Chondrocyte (in vitro differentiated cells): ENCODE data around the gene BCAN. TPM values are rescaled to one million over a fixed set of nuclear protein-coding genes. Genes with fewer than 3 reads are reported as not detected.
A peak's percentile ranks its signal among the peaks of the same experiment; 100 is the strongest.

Source experiments
- DNase-seq: peaks from one replicate; pipeline ENCODE4 v3.0.0; 2021; ENCODE audit warnings: mixed read lengths, low spot score
- H3K27ac Mint-ChIP-seq: one replicate; pipeline ENCODE4 v1.8.0; 2021; ENCODE audit warnings: mild to moderate bottlenecking, moderate library complexity, mixed read lengths; ENCODE audit not compliant: unreplicated experiment
- H3K27me3 Mint-ChIP-seq: 2 replicates; pipeline ENCODE4 v1.8.0; 2021; ENCODE audit warnings: low read depth, mixed read lengths
- H3K36me3 Mint-ChIP-seq: 2 replicates; pipeline ENCODE4 v1.8.0; 2021; ENCODE audit warnings: low read depth, mixed read lengths
- H3K4me1 Mint-ChIP-seq: 2 replicates; pipeline ENCODE4 v1.8.0; 2021; ENCODE audit warnings: low read depth, mild to moderate bottlenecking, mixed read lengths
- H3K4me3 Mint-ChIP-seq: one replicate; pipeline ENCODE4 v1.8.0; 2021; ENCODE audit warnings: mild to moderate bottlenecking, moderate library complexity, mixed read lengths; ENCODE audit not compliant: unreplicated experiment
- H3K9me3 Mint-ChIP-seq: 2 replicates; pipeline ENCODE4 v1.8.0; 2021; ENCODE audit warnings: low read depth, mixed read lengths
- CTCF ChIP-seq: fragments of 200-600 bp; sonication (generic); IDR thresholded peaks from 2 replicates; pipeline ENCODE4 v1.5.0; 2021; ENCODE audit warnings: antibody characterized with exemption, mild to moderate bottlenecking, moderate library complexity
- total RNA-seq: library from RNA; stranded (reverse); gene quantifications from 3 replicates; pipeline ENCODE4 v1.2.1, GENCODE V29; 2021

Gene BCAN
- total RNA-seq, 1 donor from 2014 or later, result not detected

GRCh38 chr1:156692925-156693847 lies 51.3 kb downstream of the BCAN start:
- H3K36me3 Mint-ChIP-seq, result no peaks in the 10 kb centered on the region
- H3K4me1 Mint-ChIP-seq, result peaks cover 54% of the 10 kb centered on the region
- no peak for DNase-seq
- no peak for TF ChIP-seq CTCF
- no peaks in the 10 kb centered on the region for H3K9me3 Mint-ChIP-seq
- peak overlapping the region; percentile 42 for H3K27ac Mint-ChIP-seq
- H3K27me3 Mint-ChIP-seq, result peaks cover 1% of the 10 kb centered on the region
- H3K4me3 Mint-ChIP-seq, result no peak overlapping the region

GRCh38 chr1:156693848-156694689 lies 52.2 kb downstream of the BCAN start:
- H3K36me3 Mint-ChIP-seq, result peaks cover 5% of the 10 kb centered on the region

DNA sequence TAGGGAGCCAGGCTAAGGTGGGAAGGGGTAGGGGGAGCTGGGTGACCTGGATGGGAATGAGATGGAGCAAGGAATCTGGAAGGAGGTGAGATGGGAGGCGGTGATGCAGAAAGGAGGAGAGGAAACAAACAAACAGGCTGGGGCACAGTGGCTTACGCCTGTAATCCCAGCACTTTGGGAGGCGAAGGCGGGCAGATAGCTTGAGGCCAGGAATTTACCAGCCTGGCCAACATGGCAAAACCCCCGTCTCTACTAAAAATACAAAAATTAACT lies 52.7 kb downstream of the BCAN start:
- no peak overlapping the region for H3K4me3 Mint-ChIP-seq
- TF ChIP-seq CTCF, result no peak
- DNase-seq, result no peak
- H3K27ac Mint-ChIP-seq, result no peak overlapping the region
- H3K4me1 Mint-ChIP-seq, result peaks cover 46% of the 10 kb centered on the region
- H3K36me3 Mint-ChIP-seq, result peaks cover 7% of the 10 kb centered on the region
- no peaks in the 10 kb centered on the region for H3K9me3 Mint-ChIP-seq
- H3K27me3 Mint-ChIP-seq, result peaks cover 1% of the 10 kb centered on the region

More at GRCh38 chr1:156693848-156694689, 52.2 kb downstream of the BCAN start:
- Mint-ChIP-seq H3K9me3 (no peaks in the 10 kb centered on the region), H3K27me3 (peaks cover 1% of the 10 kb centered on the region), H3K4me3 (no peak overlapping the region), H3K4me1 (peaks cover 52% of the 10 kb centered on the region), H3K27ac (peak overlapping the region; percentile 27)
- TF ChIP-seq CTCF, result no peak
- no peak for DNase-seq

DNA sequence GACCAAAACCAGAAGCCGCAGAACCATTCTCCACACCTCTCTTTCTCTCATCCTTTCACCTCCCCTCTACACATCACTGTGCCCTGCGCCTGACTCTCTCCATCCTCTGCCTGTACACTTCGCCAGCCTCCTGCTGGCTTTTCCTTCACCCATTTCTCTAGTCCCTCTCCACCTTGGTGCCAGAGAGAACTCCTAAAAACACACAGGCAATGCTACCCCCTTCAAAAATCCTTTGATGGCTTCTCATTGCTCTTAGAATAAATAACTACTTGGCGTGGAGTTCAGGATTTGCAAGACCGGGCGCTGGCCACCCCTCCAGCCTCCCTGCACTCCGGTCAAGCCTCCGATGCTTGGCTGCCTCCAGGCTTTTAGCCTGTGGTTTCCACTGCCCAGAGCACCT lies 54.8 kb downstream of the BCAN start:
- Mint-ChIP-seq H3K9me3 (no peaks in the 10 kb centered on the region), H3K27ac (no peak overlapping the region), H3K36me3 (peaks cover 14% of the 10 kb centered on the region)

More for the DNA sequence above, 54.8 kb downstream of the BCAN start:
- Mint-ChIP-seq H3K4me1 (peaks cover 30% of the 10 kb centered on the region), H3K27me3 (peaks cover 1% of the 10 kb centered on the region), H3K4me3 (no peak overlapping the region)
- TF ChIP-seq CTCF, result no peak
- DNase-seq, result no peak
